GM21576 (cell line): ENCODE measurements around the gene APBB2.

Experiments
- ATAC-seq: cut with Tn5 transposase; IDR thresholded peaks from one replicate; pipeline ENCODE4 v1.9.1; 2021; ENCODE audit warnings: mild to moderate bottlenecking, moderate library complexity; ENCODE audit not compliant: unreplicated experiment

The APBB2 gene

GRCh38 chr4:41214136-41214824, at the start of gene APBB2:
Gene APBB2, minus strand, starts transcription at chr4:41214542. Its CDS starts 181,288 bp downstream, at chr4:41033254.
- peak; percentile 41 for ATAC-seq

DNA sequence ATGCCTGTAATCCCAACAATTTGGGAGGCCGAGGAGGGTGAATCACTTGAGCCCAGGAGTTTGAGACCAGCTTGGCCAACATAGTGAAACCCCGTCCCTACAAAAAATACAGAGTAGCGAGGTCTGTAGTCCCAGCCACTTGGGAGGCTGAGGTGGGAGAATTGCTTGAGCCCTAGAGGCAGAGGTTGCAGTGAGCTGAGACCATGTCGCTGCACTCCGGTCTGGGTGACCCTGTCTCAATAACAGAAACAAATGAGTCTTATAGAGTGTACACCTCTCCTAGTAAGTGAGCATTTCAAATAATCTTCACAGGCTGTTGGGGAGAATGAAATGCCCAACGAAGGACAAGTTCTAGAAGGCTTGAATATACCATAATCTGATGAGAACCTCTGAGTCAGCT, 47.9 kb upstream of the APBB2 start:
- ATAC-seq = no peak

GRCh38 chr4:41260116-41260733, 45.9 kb upstream of the APBB2 start:
- ATAC-seq = no peak

DNA sequence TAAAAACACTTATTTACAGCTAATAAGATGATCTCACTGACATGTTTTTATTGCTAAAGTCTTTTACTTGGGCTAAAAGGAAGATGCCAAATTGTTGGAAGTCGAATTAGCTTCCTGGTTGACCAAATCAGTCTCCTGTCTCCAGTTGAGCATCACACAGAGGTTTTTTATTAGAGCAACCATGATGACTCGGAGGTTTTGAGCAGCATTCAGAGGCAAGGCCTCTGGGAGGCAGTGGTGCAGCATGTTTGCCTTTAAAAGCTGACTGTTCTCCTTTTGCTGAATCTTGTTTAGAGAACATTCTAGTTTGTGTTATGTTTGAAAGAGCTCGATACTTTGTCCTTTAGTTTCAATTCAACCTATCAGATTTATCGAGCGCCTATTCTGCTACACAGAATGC, 44.4 kb upstream of the APBB2 start:
- ATAC-seq = no peak

DNA sequence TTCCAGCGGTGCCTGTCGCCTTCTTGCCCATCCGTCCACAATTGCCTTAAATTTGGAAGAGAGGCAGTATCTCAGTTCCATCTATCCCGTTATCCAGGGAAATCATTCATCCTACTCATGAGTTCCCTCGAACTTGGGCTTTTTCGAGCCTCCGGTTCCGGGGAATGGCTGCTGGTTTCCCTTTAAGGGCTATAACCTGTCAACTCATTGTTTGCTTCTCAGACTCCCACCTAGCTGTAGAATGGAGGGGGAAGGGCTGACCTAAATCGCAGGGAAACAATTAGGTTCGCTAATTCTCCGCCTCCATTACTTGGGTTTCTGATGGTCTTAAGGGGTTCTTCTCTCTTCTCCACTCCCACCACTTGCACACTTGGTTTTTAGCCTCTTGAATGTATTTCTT, 43.6 kb upstream of the APBB2 start:
- no peak for ATAC-seq

- peak; percentile 66 for ATAC-seq
These were observed 43.0 kb upstream of the APBB2 start for GRCh38 chr4:41257257-41257901.

DNA sequence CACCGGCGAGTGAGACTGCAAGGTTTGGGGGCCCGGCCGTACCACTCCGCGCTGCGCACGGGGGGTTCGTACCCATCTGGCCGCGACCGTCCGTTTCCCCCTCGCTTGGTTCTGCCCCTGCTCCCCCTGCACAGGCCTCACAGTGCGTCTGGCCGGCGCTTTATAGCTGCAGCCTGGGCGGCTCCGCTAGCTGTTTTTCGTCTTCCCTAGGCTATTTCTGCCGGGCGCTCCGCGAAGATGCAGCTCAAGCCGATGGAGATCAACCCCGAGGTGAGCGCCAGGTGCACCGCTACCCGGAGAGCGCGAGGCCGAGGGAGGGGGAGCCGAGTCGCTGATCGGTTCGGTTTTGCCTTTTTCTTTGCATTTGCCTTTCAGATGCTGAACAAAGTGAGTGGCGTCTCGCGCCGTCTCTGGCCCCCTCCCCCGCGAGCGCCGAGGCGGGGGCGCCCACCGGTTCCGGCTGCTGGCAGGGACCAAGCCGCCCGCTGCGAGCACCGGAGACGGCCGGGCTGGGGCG, 42.5 kb upstream of the APBB2 start, which contains the start of gene UCHL1:
UCHL1 (plus strand) TSS at position 189 of the 517 bp plus-strand sequence; CDS start at position 238, 49 bp downstream.
- ATAC-seq = peak; percentile 74

GRCh38 chr4:41256131-41256739, 41.9 kb upstream of the APBB2 start:
- no peak for ATAC-seq

DNA sequence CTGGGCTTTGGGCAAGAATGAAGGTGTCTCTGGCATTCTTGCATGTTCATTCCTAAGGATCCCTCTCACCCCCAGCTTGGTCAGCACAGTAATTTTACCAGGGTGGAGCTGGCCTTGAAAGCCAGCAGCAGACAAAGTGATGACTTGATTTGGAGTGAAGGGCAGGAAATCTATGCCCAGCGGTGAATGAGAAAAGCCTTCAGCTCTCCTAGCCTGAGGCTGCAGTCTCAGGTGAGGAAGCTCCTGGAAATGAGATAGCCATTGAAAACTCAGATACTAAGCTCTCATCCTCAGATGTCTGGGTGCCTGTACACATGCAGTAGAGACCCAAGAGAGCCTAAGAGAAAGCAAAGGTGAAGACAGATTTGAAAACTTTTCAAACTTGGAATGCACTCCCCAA, 31.6 kb upstream of the APBB2 start:
- no peak for ATAC-seq

GRCh38 chr4:41241919-41242318, 27.6 kb upstream of the APBB2 start:
- ATAC-seq = no peak

- ATAC-seq = no peak
These were observed 22.2 kb upstream of the APBB2 start for GRCh38 chr4:41236508-41236907.

DNA sequence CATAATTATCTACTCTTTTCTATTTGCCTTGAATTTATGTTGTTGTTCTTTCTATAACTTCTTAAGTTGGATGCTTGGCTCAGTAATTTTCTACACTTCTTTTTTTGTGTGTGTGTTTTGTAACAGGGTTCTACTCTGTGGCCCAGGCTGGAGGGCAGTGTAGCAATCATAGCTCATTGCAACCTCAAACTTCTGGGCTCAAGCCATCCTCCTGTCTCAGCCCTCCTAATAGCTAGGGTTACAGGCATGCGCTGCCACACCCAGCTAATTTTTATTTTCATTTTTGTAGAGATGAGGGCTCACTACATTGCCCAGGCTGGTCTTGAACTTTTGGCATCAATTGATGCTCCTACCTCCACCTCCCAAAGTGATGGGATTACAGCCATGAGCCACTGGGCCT, 21.7 kb upstream of the APBB2 start:
- ATAC-seq = no peak

GRCh38 chr4:41232856-41233255, 18.5 kb upstream of the APBB2 start:
- ATAC-seq = no peak

- ATAC-seq = no peak
These were observed 18.1 kb upstream of the APBB2 start for GRCh38 chr4:41232406-41232805.

- no peak for ATAC-seq
These were observed 13.6 kb upstream of the APBB2 start for GRCh38 chr4:41227902-41228301.

DNA sequence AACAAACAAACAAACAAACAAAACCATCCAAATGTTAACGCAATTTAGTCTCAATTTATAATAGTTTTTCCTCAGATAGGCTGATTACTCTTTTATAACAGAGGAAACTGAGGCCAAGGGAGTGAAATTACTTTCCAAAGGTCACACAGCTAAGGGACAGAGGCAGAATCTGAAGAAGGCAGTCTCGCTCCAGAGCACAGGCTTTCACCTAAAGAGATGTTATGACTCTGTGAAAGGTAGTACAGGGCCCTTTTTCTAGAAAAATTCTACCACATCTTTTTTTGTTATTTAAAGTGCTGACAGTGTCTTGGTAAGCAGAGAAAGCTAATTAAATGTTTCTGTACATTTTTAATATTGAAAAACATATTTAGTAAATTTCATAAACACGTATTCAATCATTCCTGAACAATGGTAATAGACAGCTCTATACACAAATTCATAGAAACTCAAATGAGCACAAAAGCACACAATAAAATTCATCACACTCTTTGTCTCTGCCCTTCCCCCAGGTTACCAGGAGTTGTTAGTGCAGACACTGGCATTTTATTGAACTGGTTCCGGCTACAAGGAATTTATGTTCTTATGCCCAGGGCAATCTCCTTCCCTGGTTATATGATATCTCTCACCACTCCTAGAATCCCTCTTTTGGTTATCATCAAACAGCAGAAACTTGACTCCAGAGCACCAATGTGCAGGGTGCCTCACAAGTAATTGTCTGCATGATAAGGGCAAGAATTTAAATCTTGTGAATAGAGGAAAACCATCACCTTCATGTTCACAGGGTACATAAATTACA, 7.7 kb upstream of the APBB2 start:
- no peak for ATAC-seq

- ATAC-seq = no peak
These were observed 5.1 kb upstream of the APBB2 start for GRCh38 chr4:41219421-41219950.

DNA sequence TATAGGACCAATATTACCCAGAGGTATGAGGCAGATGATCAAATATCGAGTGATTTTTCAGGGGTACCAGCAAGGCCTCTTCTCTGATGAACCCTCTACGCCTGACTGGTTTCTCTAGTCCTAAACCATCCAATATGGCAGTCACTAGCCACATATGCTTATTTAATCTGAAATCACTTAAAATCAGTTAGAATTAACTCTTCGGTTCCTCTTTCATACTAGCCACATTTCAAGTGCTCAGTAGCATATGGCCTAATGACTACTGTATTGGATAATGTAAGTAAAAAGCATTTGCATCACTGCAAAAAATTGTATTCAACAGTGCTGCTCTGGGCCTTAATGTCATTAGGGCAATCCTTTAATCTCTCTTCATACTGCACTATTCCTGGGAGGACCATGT, 4.4 kb upstream of the APBB2 start:
- no peak for ATAC-seq

GRCh38 chr4:41217374-41217773, 3.0 kb upstream of the APBB2 start:
- no peak for ATAC-seq

DNA sequence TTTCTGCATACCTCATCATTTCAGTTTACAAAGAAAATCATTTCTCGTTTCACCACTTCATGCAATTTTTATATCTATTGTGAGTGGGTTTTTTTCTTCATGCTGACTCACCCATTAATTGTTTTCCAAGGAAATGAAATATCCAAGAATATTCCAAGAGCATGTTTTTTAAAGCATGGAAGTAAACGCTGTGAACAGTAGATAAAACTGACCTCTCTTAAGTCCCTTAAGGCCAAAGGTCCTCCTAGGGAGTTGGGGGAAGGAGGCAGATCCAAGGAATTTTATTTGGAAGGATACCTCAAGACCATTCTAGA, 2.6 kb upstream of the APBB2 start:
- no peak for ATAC-seq
